Fibroblast of gingiva (primary cell): ENCODE measurements around the gene CHSY1.
"Not testable (repeated sequence)": the region's sequence is repeated elsewhere in the genome, so short reads cannot be mapped to it uniquely, and the experiment has no call there.

ENCODE experiments used
- DNase-seq: peaks from one replicate; pipeline ENCODE4 v3.0.0-alpha.2; 2011; ENCODE audit warnings: low read depth

The CHSY1 gene, protein sequence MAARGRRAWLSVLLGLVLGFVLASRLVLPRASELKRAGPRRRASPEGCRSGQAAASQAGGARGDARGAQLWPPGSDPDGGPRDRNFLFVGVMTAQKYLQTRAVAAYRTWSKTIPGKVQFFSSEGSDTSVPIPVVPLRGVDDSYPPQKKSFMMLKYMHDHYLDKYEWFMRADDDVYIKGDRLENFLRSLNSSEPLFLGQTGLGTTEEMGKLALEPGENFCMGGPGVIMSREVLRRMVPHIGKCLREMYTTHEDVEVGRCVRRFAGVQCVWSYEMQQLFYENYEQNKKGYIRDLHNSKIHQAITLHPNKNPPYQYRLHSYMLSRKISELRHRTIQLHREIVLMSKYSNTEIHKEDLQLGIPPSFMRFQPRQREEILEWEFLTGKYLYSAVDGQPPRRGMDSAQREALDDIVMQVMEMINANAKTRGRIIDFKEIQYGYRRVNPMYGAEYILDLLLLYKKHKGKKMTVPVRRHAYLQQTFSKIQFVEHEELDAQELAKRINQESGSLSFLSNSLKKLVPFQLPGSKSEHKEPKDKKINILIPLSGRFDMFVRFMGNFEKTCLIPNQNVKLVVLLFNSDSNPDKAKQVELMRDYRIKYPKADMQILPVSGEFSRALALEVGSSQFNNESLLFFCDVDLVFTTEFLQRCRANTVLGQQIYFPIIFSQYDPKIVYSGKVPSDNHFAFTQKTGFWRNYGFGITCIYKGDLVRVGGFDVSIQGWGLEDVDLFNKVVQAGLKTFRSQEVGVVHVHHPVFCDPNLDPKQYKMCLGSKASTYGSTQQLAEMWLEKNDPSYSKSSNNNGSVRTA

DNA sequence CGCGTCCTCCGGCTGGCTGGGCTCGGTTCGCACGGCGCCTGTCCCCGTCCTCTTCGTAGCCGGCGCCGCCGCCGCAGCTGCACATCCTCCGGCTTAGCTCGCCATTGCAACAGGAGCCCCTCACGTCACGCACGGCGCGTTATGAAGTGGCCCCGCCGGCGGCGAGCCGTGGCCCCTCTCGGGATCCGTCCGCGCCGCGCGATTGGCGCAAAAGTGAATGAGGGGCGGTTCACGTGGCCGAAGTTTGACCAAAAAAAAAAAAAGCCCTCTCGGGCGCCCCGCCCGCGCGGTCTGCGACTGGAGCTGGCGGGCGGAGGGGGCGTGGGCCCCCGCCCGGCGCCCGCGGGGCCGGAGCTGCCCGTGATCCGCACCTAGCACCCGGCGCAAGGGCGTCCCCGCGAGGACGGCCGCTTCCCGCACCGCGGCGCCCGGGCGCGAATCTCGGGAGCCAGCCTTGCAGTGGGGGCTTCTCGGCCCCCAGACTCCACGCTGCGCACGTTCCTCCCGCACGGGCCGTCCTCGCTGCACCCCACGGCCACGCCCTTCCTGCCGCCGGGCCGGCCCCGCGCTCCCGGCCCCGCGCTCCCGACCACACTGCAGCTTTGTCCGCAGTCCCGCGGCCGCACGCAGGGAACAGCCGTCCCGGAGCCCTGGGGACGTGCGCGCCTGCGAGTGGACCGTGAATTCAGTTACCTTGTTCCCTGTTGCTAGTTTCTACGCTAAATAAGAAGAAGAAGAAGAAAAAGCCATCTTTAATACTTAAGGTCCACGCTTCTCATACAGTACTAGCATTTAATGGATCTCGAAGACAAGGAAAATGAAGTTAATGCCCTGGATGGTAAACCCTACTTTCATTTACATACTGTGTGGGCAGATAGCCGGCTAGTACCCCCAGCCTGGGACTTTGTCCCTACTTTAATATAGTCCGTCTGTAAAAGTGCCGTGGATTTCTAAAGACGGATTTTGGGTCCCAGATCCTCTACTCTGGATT lies at the start of gene CHSY1:
CHSY1 (minus strand) TSS at position 219 of the 991 bp plus-strand sequence. CDS start 592 bp downstream, outside the sequence.
- peak; percentile 95 for DNase-seq

DNA sequence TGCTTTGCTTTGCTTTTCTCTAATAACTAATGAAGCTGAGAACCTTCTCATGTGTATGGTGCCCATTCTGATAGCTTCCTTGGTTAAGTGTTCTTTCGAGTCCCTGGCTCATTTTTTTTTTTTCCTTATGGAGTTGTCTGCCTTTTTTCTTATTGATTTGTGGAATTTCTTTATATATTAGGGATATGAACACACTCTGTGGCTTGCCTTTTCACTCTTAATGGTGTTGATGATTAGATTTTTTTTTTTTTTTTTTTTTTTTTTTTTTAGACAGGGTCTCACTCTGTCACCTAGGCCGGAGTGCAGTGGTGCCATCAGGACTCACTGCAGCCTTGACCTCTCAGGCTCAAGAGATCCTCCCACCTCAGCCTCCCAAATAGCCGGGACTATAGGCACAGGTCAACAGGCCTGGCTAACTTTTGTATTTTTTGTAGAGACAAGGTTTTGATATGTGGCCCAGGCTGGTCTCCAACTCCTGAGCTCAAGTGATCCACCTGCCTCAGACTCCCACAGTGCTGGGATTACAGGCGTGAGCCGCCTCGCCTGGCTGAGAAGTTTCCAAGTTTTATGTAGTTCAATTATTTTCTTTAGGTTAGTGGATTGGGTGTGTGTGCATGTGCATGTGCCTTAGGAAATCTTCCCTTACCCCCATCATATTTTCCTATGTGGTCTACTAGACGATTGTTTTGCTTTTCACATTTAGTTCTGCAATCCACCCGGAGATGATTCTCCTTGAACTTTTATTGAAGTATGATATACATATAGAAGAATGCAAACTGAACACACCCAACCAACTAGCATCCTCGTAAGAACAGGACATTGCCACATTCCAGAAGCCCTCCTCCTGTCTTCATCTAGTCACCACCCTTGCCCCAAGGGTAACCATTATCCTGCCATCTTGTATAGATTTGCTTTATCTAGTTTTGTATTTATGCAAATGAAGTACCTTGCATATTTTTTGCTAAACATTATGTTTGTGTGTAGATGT lies 44.9 kb upstream of the CHSY1 start:
- peak; percentile 44 for DNase-seq

DNA sequence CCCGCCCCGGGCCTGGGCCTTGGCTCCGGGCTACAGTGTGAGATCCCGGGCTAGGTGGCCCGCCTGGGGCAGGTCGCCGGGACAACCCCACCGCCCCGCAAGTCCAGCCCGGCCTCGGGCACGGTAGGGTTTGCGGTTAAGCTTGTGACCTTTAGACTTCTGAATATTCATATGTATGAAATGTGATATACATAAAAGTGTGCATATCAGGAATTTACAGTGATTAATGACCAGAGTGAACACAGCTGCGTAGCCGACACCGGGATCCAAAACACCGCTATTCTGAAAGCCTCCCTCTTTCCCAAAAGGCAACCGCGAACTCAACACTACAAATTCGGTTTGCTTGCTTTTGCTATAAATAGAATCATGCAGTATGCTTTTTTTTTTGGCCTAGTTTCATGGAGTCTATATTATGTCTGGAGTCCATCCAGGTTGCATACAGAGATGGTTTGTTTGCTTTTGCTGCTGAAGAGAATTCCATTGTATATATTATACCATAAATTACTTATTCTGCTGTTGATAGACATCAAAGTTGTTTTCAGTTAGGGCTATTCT lies 43.8 kb upstream of the CHSY1 start:
- DNase-seq = no peak

DNA sequence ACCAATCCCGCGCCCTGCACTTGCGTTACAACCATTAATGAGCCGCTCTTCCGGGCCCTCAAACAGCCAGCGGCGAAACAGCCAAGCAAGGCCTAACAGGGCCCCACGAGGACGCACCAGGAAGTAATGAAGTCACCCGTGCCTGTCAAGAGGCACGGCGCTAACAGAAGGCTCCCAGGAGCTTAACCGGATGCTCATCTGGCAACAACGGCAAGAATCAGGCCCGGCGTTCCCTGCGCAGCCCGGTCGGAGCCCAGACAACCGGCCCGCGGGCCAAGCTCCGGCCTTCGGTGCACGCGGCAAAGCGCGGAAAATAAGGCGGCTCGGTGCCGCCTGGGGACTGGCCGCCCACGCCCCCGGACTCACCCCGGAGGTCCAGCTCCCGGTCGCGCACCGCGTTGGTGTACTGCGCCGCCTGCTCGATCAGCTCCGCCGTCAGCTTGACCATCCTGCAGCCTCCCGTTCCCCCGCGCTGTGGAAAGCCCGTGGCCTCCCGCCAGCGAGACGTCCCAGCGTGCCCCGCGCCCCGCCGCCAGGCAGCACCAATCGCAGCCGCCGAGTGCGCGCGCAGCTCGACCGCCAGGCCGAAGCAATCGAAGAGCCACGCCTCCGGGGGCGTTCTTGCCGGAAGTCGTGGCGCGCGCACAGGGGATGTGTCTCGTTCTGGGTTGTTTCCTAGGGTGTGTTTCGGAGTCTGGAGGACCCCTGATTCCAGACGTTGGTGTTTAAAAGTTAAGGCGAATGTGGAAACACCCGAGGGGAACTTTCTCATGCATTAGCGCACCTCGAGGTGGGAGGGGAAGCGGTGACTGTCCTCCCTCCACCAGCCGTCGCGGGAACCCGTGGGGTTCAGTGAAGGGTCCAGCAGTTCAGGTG lies 43.1 kb upstream of the CHSY1 start, which contains the start of gene SNRPA1:
SNRPA1 (minus strand) TSS at position 518 of the 876 bp plus-strand sequence; CDS start at position 448, 70 bp downstream.
- DNase-seq = peak; percentile 97

DNA sequence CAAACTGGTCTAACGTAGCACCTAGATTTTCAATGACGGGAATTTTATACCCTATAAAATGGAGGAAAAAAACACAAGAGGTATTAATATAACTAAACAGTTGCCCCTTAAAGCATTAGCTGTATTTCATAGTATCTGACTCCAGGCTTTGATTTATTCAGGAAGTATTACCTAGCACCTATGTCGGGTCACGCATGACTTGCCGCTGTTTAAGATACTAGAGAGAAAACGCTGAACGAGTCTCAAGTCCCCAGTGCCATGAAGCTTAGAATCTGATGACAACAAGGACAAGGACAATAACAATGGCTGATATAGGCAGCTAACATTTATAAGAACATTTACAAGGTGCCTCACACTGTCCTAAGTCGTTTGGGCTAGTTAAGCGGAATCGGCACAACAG lies 41.3 kb upstream of the CHSY1 start:
- no peak for DNase-seq

DNA sequence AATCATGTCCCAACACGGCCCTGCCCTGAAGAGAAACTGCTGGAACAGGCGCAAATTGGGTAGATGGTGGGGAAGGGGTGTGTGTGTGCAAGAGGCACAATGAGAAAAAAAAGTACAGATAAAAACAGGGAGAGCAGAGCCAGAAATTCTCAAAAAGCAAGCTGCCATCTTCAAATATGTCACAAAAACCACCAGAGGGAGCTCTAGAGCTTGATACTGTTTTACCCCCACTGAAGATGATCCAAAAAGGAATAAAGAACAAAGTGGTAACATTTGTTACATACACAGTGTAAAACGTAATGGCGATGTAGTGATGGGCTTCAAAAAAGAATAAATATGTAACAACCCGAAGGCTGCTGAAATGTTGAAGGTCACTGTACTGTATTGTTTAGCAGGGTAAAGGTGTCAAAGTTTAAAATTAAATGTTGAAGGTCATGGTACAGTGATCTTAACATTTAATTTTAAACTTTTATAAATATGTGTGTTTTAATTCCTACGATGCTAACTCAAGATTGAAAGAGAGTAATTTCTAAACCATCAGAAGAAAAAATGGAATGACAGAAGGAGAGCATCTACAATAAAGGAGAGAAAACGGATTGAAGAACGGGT lies 37.2 kb upstream of the CHSY1 start:
- DNase-seq = peak; percentile 46

DNA sequence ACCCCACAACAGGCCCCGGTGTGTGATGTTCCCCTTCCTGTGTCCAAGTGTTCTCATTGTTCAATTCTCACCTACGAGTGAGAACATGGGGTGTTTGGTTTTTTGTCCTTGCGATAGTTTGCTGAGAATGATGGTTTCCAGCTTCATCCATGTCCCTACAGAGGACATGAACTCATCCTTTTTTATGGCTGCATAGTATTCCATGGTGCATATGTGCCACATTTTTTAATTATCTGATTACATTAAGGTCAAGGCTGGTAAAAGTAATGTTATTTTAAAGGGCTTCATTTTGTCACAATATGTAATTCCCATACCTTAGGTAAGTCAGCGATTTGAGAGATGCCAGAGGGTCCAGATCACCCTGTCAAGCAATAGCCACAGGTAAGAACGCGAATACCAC lies 35.5 kb upstream of the CHSY1 start:
- not testable (repeated sequence) for DNase-seq

DNA sequence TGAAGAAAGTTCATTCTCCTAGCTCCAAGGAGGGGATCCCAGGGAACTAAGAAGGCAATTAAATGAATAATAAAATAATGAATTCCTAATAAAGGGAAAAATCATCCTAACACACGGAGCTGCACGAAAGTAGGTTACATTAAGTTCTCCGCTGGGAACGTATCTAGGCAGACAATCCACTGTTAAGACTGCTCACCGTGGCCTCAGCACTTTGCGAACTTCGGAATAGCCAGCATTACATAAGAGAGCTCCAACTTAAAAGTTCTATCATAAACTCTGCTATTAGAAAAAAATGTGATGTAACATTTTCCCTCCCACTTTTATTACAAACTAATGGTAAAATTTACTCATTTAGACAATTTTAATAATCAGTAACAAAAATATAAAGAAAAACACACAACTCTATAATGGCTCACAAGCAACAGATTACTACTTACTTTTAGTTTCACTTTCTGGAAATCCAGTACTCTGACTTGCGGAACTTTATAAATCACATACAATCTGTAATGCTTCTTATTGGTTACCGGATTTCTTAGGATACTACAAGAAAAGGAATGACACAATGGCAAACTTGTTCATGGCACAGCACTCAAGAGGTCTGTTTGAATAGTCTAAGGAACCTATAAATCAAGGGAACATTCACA lies 34.7 kb upstream of the CHSY1 start:
- no peak for DNase-seq

DNA sequence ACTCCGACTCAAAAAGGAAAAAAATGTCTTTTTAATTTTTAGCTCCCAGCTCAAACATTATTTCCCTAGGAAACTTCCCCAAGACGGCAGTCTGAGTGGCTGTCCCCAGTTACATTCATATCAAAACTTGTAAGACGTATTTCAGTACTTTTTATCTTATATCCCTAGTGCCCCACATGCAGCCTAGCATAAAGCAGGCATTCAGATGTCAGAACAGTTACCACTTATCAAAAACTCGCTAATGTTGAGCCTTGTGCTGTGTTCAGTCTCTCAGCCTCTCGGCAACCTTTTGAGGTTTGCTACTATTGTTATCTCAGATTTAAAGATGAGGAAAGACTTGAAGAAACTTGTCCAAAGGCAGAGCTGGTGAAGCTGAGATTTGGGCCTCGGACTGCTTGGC lies 32.1 kb upstream of the CHSY1 start:
- DNase-seq = no peak

DNA sequence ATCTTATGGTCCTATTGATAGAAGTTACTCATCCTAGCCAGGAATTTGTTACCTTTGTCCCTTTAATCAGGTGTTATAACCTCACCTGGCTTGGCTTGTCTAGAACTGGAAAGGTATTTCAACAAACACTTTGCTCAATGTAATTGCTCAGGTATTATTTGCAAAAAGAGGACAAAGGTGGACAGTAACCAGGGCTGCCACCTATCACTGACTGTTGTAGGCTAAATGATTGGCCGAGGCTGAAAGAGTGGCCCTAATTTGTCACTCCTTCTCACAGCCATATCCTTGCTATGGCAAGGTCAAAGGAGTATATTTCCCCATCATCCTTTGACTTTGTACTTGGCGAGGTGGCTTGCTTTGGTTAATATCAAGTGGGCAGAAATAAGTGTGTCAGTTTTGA lies 28.2 kb upstream of the CHSY1 start:
- DNase-seq = no peak

DNA sequence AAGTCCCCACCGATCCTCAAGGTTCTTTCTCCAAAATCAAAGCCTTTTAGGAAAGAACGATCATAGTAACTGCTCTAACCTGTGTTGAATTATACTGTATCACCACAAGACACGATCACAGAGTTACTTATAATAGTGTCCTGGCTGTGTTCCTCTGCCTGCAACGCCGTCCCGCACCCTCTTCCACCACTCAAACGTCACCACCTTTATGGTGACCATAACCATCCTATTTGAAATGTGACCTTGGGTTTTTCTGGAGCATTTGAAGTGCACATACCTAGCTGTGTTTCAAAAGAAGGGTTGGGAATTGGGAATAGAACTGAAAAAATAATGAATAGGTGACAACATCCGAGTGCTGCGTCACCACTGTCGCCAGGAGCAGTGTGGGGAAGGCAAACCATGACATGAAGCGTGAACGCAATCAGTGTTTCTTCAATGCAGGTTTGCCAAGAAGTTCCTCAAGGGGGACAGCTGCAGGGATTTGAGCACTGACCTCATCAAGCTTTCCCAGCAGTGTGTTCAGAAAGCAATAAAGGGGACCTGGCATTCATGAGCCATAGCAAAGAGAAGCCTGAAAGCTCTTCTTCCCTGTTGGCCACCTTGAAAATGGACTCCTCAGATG lies 26.2 kb upstream of the CHSY1 start:
- DNase-seq = no peak

DNA sequence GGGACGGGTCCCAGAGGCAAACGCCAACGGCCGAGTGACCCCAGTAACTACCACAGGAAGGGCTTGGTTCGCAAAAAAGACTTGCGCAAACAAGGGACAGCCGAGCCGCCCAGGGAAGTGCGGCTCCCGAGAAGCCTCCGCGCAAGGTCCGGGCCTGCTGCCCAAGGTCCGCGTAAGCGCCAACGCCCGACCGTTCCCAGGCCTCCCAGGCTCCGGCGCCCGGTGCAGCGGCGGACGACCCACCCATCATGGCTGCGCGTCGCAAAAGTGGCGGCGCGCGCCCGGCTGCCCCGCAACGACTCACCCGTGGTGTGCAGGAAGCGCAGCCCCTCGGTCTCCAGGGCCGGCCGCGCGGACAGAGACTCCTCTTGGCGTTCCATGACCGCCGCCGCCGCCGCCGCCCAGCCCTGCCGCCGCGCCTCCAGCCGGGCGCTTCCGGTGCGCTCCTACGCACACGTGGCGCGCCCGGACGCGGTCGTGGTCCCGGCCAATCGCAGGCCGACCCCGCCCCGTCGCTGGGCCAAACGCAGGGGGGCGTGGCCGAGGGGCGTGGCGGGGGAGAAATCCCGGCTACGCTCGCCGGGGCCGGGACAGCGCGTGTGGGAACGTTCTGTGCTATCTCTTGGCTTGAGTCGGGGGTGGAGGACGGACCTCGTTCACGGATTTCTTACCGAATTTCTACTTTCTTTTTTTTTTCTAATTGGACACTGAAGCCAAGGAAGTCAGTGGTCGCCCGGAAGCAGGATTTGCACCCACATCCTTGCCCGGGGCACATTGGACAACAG lies 25.4 kb upstream of the CHSY1 start, which contains the start of gene SELENOS:
SELENOS (minus strand) TSS at position 448 of the 785 bp plus-strand sequence; CDS start at position 380, 68 bp downstream.
- DNase-seq = peak; percentile 90

DNA sequence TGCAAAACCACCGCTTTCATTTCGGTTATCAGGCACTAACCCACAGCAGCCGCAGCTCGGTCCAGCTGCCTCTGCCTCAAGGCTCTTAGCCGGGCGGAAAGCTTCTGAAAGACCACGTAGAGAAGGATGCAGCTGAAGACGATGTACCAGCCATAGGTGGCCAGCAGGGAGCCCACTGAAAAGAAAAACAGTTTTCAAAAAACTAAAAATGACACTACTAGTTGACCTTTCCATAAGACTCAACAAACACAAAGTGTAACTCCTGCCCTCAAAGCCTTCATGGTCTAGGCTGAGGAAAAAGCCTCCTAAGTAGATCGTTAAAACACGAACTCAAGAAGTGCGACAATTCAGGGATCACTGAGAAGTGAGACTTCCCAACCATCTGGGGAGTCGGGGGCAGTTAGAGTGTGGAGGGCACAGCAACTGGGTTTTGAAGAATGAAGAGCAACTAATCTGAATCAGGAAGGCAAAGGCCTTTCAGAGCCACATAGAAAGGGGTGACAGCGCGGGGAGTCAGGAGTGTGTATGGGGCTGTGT lies 24.7 kb upstream of the CHSY1 start:
- DNase-seq = no peak

DNA sequence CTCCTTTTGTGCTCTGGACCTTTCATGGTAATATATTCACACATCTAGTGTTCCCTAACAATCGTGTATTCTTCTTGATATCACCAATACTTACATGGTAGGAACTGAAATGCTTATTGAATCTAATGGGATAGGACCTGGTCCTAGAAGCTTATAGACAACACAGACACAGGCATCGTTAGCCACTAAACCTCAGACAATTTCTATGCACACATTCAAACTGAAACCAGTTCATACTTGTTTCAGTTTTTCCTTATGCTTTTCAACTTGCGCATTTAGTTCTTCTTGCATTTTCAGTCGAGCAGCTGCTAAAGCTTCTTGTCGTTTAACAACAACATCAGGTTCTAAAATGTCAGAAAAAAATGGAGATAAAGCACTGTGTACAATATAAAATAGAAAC lies 23.2 kb upstream of the CHSY1 start:
- DNase-seq = no peak

DNA sequence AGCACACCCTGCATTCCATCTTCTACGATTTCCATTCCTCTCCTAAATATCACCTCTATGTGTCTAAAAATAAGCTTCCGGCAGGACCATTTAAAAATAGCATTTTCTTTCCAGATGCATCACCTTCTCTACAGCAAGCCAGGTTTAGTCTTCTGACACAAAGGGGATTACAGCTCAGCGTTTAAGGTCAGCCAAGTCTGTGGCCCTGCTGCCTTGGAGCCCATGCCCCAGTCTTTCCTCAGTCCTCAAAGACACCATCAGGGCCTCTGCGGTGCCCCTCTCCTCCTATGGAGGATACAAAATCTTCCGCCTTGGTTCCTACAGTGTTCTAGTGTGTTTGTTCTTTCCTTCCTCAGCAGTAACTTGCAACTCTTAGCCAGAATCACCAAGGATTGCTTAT lies 21.7 kb upstream of the CHSY1 start:
- DNase-seq = no peak

DNA sequence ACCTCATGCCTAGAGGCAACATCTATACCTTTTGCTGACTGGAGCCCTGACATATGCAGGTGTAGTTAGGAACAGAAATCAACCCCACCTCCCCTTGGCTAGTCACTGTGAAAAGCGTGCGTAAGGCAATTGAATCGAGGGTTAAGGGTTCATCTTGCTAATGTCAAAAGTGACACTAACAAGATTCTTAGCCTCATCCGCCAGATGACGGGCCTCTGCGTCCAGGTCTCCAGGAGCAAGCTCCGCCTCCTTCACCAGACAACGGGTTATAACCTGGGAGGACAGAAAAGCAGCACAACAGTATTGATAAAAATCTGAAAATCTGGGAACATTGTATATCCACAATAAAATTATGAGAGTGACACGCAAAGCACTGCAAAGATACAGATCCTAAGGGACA lies 20.7 kb upstream of the CHSY1 start:
- no peak for DNase-seq
